Thyroid gland (tissue), 4 donors: Measurements from ENCODE around the gene INTS3.

ENCODE experiments used
- CTCF ChIP-seq, 6 experiments: fragments of 200-600 bp in 3 of 6; fragments of 450-650 bp in 3 of 6; sonication (generic) in 3 of 6; IDR thresholded peaks; one replicate each; pipeline ENCODE4 v1.5.1; 2016 to 2019; ENCODE audit warnings: antibody characterized with exemption in 6 of 6, mild to moderate bottlenecking in 2 of 6, inconsistent platforms in 1 of 6, moderate library complexity in 1 of 6
- POLR2A ChIP-seq, 2 donors: fragments of 450-650 bp; IDR thresholded peaks; one replicate each; pipeline ENCODE4 v1.6.1; 2017; ENCODE audit warnings: antibody characterized with exemption in 2 of 2, mild to moderate bottlenecking in 2 of 2, moderate library complexity in 1 of 2

DNA sequence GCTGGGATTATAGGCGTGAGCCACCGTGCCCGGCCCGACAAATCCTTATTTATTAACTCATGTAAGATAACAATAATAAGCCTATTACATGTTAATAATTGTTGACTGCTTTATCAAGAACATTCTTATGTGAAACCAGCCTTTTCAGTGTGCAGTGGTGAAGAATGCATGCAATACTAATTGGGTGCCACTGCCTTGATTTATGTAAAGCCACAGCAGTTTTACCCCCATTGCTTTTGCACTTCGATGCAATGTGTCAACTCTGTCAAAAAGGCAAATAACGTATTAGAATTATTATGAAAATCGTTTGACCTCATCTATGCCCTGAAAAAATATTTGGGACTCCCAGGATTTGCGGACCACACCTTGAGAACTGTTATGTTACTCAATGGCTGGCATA, 31.1 kb upstream of the INTS3 start:
- TF ChIP-seq CTCF (IDR thresholded peaks at IDR 0.05) (no peak), POLR2A (IDR thresholded peaks at IDR 0.05) (no peak)
